BLaER1 (cell line): ENCODE measurements around the gene IFT27.
"Not testable (repeated sequence)": the region's sequence is repeated elsewhere in the genome, so short reads cannot be mapped to it uniquely, and the experiment has no call there.

Experiments
- H3K27ac ChIP-seq: shearing (Covaris generic); formaldehyde crosslinking; 2 replicates; pipeline ENCODE4 v1.8.1; 2022
- H3K27me3 ChIP-seq: shearing (Covaris generic); formaldehyde crosslinking; 2 replicates; pipeline ENCODE4 v1.8.1; 2022
- H3K36me3 ChIP-seq: shearing (Covaris generic); formaldehyde crosslinking; 2 replicates; pipeline ENCODE4 v1.8.1; 2022
- H3K4me1 ChIP-seq: shearing (Covaris generic); formaldehyde crosslinking; 2 replicates; pipeline ENCODE4 v1.8.1; 2022
- H3K4me2 ChIP-seq: shearing (Covaris generic); formaldehyde crosslinking; 2 replicates; pipeline ENCODE4 v1.8.1; 2022
- H3K4me3 ChIP-seq: shearing (Covaris generic); formaldehyde crosslinking; 2 replicates; pipeline ENCODE4 v1.8.1; 2022
- H3K9ac ChIP-seq: shearing (Covaris generic); formaldehyde crosslinking; 2 replicates; pipeline ENCODE4 v1.8.1; 2022
- H3K9me3 ChIP-seq: shearing (Covaris generic); formaldehyde crosslinking; 2 replicates; pipeline ENCODE4 v1.8.1; 2022
- H4K20me1 ChIP-seq: shearing (Covaris generic); formaldehyde crosslinking; 2 replicates; pipeline ENCODE4 v1.8.1; 2022
- Cebpa-rat ChIP-seq: shearing (Covaris generic); IDR thresholded peaks from 2 replicates; pipeline ENCODE4 v1.8.1; 2022

The IFT27 gene

DNA sequence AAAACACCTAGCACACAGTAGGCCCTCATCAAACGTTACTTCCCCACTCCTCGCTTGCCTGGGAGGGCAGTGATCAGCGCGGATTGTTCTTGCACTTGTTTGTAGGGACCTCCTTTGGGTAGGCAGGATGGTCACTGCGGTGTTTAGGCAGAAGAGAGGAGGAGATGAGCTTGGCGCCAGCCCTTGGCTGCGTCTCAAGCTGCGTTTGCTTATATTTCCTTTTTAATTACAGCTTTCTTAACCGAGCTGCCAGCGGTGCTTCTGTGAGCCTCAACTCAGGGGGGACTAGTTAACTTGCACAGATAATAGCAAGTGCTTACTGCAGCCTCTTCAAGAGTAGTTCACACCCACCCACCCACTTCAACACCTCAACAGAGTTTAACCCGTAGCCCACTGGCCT lies 15.1 kb downstream of the IFT27 start:
- Histone ChIP-seq H3K4me1 (peaks cover 50% of the 10 kb centered on the region), H3K36me3 (peaks cover 39% of the 10 kb centered on the region), H3K27me3 (no peaks in the 10 kb centered on the region), H3K9me3 (peaks cover 17% of the 10 kb centered on the region), H3K4me2 (no peak overlapping the region), H3K9ac (no peak overlapping the region), H4K20me1 (no peaks in the 10 kb centered on the region), H3K27ac (no peak overlapping the region), H3K4me3 (no peak overlapping the region)
- TF ChIP-seq Cebpa-rat: no peak

DNA sequence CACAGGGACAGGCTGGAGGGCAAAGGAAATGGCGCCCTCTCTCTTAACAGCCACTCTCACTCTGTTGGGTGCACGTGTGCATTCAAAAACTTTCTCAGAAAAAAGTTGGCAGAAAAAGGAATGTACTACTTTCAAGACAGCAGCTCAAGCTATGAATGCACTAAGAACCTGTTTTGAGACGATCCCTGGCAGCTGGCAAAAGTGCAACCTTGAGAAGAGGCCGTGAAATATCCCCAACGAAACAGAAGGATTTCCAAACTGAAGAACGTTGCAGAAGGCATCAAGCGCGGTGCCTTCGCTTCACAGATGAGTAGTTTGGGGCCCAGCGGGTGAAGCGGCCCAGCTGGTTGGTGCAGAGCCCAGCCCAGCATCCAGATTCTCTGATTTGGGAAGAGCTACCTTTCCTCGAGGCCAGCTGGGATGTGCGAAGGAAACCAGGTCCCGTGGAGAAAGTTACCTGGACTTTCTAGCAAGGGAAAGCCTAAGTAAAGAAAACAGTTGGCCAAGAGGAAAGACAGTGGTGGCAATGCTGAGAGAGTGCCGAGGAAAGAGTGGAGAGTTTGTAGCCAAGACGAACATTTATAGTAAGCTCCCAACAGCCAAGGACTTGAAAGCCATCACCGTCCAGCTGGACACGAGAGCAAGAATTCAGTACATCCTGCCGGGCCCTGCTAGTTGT lies 16.3 kb downstream of the IFT27 start:
- Histone ChIP-seq H3K27me3 (no peaks in the 10 kb centered on the region), H3K9ac (no peak overlapping the region), H3K4me3 (no peak overlapping the region), H3K27ac (0 out of 2 replicates have a peak overlapping the region, but pooled peaks have one; percentile 1), H3K36me3 (peaks cover 29% of the 10 kb centered on the region), H4K20me1 (no peaks in the 10 kb centered on the region), H3K4me1 (peaks cover 47% of the 10 kb centered on the region), H3K9me3 (peaks cover 17% of the 10 kb centered on the region), H3K4me2 (peak overlapping the region; percentile 62)
- TF ChIP-seq Cebpa-rat: no peak

DNA sequence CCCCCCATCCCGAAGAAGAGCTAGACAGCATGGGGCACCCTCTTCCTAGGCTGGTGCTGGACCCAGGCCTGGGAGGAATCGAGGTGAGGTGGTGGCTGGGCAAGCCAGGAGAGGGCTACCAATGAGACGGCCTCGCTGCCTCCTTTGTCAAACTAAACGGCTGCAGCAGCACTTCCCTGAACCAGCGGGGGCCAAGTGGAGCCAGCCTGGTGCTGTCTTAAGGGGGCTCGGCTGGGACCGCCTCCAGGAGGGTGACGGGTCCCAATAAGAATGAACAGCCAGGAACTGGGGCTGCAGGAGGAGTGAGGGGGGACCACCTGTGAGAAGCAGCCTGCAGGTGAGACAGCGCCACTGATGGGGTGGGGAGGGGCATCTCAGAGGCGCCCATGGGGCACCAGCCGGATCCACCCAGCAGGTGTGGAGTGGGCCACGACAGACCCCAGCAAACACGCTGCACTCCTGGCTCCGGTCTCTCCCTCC lies 17.1 kb downstream of the IFT27 start:
- H3K4me1 ChIP-seq: peaks cover 47% of the 10 kb centered on the region
- peak overlapping the region; percentile 62 for H3K4me2 ChIP-seq
- H4K20me1 ChIP-seq: no peaks in the 10 kb centered on the region
- no peak for TF ChIP-seq Cebpa-rat
- no peaks in the 10 kb centered on the region for H3K27me3 ChIP-seq
- no peak overlapping the region for H3K4me3 ChIP-seq
- H3K9me3 ChIP-seq: peaks cover 17% of the 10 kb centered on the region
- H3K9ac ChIP-seq: no peak overlapping the region
- H3K36me3 ChIP-seq: peaks cover 22% of the 10 kb centered on the region
- peak overlapping the region; percentile 1; the same call in 1 of the 2 replicates for H3K27ac ChIP-seq

DNA sequence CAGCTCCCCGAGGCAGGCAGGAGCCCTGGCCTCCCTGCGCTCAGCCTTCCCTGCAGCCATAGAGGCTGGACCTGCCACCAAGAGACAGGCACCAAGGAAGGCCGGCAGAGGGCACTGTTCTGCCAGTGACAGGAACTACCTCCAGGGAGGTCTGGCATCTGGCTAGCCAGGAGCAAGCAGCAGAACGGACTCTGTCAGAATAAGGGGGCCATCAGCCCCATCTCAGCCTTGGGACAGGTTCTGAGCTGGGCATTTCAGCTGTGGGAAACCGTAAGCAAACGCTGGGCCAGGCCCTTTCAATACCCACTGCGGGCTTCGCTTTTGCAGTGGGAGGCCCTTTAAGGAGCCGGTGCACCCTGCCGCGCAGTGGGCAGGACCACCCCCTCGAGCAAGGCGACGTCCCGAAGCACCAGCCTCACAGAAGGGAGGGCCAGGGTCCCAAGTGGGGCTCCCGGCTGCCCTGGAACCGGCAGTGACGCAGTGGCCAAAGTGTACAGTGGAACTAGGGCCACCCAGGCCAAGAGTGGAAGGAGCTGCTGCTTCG lies 18.2 kb downstream of the IFT27 start:
- H4K20me1 ChIP-seq: no peaks in the 10 kb centered on the region
- no peak overlapping the region for H3K9ac ChIP-seq
- H3K36me3 ChIP-seq: peaks cover 11% of the 10 kb centered on the region
- no peak for TF ChIP-seq Cebpa-rat
- H3K4me3 ChIP-seq: no peak overlapping the region
- H3K9me3 ChIP-seq: peaks cover 6% of the 10 kb centered on the region
- peak overlapping the region; percentile 89 for H3K4me2 ChIP-seq
- no peaks in the 10 kb centered on the region for H3K27me3 ChIP-seq
- peaks cover 47% of the 10 kb centered on the region for H3K4me1 ChIP-seq
- no peak overlapping the region for H3K27ac ChIP-seq

DNA sequence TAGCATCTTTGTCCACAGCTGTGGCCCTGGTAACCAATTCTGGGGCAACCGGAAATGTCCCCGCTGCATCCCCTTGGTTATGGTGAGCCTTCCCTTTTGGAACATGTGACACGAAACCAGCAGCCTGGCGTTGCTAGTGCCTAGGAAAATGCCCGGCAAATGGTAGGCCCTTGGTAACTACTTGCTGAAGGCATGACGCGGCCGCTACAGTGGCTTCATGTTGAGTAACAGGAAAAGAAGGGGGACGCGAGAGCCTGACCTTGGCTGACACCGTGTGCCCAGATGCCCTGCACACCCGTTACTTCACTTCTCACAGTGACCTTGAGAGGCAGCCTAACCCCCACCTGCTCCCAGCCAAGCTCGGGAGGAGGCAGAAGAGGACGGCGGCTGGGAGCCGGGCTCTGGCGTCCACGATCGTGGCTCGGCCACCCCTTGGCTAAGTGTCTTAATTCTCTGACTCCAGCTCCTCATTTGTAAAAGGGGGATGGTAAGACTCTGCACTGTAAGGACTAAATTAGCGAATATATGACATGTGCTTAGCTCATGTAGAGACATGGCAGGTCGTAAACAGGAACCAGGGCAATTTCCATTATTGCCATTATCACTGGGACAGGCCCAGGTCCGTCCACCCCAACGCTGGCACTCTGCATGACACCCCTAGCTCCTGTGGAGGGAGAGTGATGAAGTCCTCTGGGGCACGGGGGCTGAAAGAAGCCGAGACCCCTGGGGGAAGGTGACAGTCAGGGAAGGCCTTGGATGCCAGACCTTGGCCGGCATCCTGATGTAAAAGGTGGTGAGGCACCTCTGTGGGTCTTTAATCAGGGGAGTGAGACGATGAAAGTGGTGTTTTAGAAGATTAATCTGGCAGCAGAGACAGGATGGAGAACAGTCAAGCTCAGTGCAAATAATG lies 18.9 kb downstream of the IFT27 start:
- Histone ChIP-seq H3K4me3 (no peak overlapping the region), H3K9me3 (no peaks in the 10 kb centered on the region), H4K20me1 (no peaks in the 10 kb centered on the region), H3K4me2 (peak overlapping the region; percentile 89), H3K36me3 (peaks cover 3% of the 10 kb centered on the region; the same call in 1 of the 2 replicates), H3K4me1 (peaks cover 47% of the 10 kb centered on the region), H3K27ac (peak overlapping the region; percentile 69), H3K27me3 (no peaks in the 10 kb centered on the region), H3K9ac (peak overlapping the region; percentile 34; the same call in 1 of the 2 replicates)
- TF ChIP-seq Cebpa-rat: no peak

DNA sequence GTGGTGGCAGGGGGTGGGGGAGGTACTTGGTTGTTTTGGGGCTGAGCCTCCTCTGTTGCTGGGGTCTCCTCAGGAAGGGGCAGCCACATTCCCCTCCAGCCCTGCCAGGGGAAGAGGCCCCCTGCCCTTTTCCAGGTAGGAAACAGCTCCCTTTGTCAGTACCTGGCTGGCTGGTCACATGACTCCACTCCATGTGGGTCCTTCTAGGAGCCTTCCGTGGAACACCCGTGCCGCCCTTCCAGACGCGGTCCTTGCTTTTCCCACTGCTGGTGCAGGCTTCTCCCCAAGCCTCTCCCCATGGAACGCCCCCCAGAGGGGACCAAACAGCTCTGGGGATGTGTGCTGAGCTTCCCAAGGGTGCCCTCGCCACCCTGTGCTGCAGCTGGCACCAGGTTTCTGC lies 19.9 kb downstream of the IFT27 start:
- H3K4me1 ChIP-seq: peaks cover 47% of the 10 kb centered on the region
- H3K27me3 ChIP-seq: no peaks in the 10 kb centered on the region
- H3K36me3 ChIP-seq: no peaks in the 10 kb centered on the region
- peak overlapping the region; percentile 34; the same call in 1 of the 2 replicates for H3K9ac ChIP-seq
- H4K20me1 ChIP-seq: no peaks in the 10 kb centered on the region
- H3K4me3 ChIP-seq: no peak overlapping the region; the same call in 1 of the 2 replicates
- no peak for TF ChIP-seq Cebpa-rat
- H3K27ac ChIP-seq: peak overlapping the region; percentile 69
- H3K4me2 ChIP-seq: peak overlapping the region; percentile 89
- no peaks in the 10 kb centered on the region for H3K9me3 ChIP-seq

DNA sequence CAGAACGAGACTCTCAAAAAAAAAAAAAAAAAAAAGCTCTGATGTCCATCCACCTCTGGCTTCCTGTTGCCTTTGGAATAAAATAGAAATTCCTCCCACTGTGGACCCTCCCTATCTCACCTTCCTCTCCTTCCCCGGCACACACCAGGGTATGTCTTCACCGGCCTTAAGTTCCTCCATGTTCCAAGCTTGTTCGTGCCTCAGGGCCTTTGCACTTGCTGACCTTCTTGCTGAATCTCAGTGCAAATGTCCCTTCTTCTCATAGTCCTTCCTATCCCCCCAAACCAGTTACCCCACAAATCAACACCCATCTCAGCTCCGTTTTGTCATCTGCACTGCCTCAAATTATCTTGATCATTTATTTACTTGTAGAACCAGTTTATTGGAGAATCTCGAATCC lies 20.6 kb downstream of the IFT27 start:
- H3K36me3 ChIP-seq: no peaks in the 10 kb centered on the region
- peak overlapping the region; percentile 69; the same call in 1 of the 2 replicates for H3K27ac ChIP-seq
- H3K9me3 ChIP-seq: no peaks in the 10 kb centered on the region
- no peak overlapping the region for H3K9ac ChIP-seq
- H3K27me3 ChIP-seq: no peaks in the 10 kb centered on the region
- H3K4me3 ChIP-seq: no peak overlapping the region
- H3K4me2 ChIP-seq: peak overlapping the region; percentile 89; the same call in 1 of the 2 replicates
- peaks cover 47% of the 10 kb centered on the region for H3K4me1 ChIP-seq
- H4K20me1 ChIP-seq: no peaks in the 10 kb centered on the region
- TF ChIP-seq Cebpa-rat: no peak

DNA sequence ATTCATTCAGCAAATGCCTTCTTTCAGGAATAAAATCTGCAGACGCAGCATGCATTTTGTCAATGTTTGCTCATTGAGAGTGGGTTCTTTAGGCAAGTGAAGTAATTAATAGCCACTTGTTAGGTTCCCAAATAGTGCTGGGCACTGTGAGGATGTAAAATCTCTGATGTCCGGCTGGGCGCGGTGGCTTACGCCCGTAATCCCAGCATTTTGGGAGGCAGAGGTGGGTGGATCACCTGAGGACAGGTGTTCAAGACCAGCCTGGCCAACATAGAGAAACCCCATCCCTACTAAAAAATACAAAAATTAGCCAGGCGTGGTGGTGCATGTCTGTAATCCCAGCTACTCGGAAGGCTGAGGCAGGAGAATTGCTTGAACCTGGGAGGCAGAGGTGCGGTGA lies 21.0 kb downstream of the IFT27 start:
- H3K4me1 ChIP-seq: peaks cover 45% of the 10 kb centered on the region
- not testable (repeated sequence) for H3K27me3 ChIP-seq, H3K4me2 ChIP-seq, H3K9ac ChIP-seq, H3K4me3 ChIP-seq, H4K20me1 ChIP-seq, H3K9me3 ChIP-seq, H3K27ac ChIP-seq, H3K36me3 ChIP-seq

DNA sequence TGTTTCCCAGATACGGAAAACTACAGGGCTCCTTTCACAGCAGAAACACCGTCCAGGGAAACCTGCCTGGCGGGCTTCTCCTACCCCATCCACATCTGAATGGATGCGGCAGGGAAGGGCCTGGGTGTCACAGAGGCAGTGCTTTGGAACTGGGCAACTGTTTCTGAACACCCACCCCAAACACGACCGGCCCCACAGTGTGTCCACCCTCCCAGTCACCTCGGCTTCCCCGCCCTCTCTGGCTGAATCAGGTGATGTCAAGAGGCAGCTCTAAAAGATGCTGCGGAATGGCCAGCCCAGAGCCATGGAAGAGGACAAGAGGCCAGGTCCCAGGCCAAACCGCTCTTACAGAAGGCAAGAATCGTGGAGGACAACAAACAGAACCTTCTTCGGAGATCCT lies 22.0 kb downstream of the IFT27 start:
- Histone ChIP-seq H3K4me3 (no peak overlapping the region), H4K20me1 (no peaks in the 10 kb centered on the region), H3K27ac (no peak overlapping the region), H3K4me1 (peaks cover 35% of the 10 kb centered on the region), H3K9ac (no peak overlapping the region), H3K36me3 (no peaks in the 10 kb centered on the region), H3K4me2 (no peak overlapping the region), H3K27me3 (no peaks in the 10 kb centered on the region), H3K9me3 (no peaks in the 10 kb centered on the region)
- TF ChIP-seq Cebpa-rat: no peak
